Airway epithelial cell (primary cell): Measurements from ENCODE around the gene HES1. TPM values are rescaled to one million over a fixed set of nuclear protein-coding genes. Genes with fewer than 3 reads are reported as not detected.

Experiments
- total RNA-seq: library from RNA; depleted of rRNA; stranded (reverse); fragments of >200 nt; gene quantifications from 2 replicates; pipeline ENCODE4 v1.2.3, GENCODE V29; 2015

The HES1 gene, protein sequence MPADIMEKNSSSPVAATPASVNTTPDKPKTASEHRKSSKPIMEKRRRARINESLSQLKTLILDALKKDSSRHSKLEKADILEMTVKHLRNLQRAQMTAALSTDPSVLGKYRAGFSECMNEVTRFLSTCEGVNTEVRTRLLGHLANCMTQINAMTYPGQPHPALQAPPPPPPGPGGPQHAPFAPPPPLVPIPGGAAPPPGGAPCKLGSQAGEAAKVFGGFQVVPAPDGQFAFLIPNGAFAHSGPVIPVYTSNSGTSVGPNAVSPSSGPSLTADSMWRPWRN
- total RNA-seq: 95.4 and 109 TPM in 2 replicates

GRCh38 chr3:194135806-194136518 is at the start of gene HES1:
HES1 (plus strand) TSS chr3:194136148; CDS start chr3:194136381, 233 bp downstream.

Other genes with a start within 250 kb of the HES1 start
- gene CPN2, start 215.2 kb downstream of the HES1 start, total RNA-seq: not detected in 2 replicates
- gene LRRC15, start 233.6 kb downstream of the HES1 start, total RNA-seq: not detected in 2 replicates